A172 (cell line): ENCODE data around the gene ADGRV1. TPM values are rescaled to one million over a fixed set of nuclear protein-coding genes. Genes with fewer than 3 reads are reported as not detected.

ENCODE experiments used
- DNase-seq: peaks from one replicate; pipeline ENCODE4 v3.0.0-alpha.2; 2015; ENCODE audit warnings: low spot score
- total RNA-seq: library from RNA; depleted of rRNA; stranded (reverse); fragments of >200 nt; shearing (Covaris generic); gene quantifications from 2 replicates; pipeline ENCODE4 v1.2.3, GENCODE V29; 2014; rRNA removed

Gene ADGRV1
- total RNA-seq, 1 experiment from 2014 or later, result not detected

- DNase-seq, result peak; percentile 56
Measured at GRCh38 chr5:91206734-91207133, 648.1 kb downstream of the ADGRV1 start.

- no peak for DNase-seq
Measured at GRCh38 chr5:91207248-91207647, 648.7 kb downstream of the ADGRV1 start.

- DNase-seq, result no peak
Measured at GRCh38 chr5:91211997-91212713, 653.6 kb downstream of the ADGRV1 start.

GRCh38 chr5:91212714-91213092 lies 654.1 kb downstream of the ADGRV1 start:
- peak; percentile 80 for DNase-seq

Other genes starting within 250 kb of the ADGRV1 start
- gene CETN3, start 149.0 kb upstream of the ADGRV1 start, total RNA-seq, result 54.1 and 106 TPM in 2 replicates
- gene MBLAC2, start 84.0 kb upstream of the ADGRV1 start, total RNA-seq, result 4.7 and 6.0 TPM in 2 replicates
- gene POLR3G, start 83.9 kb upstream of the ADGRV1 start, total RNA-seq, result 5.5 and 6.1 TPM in 2 replicates
- 14.7 and 17.7 TPM in 2 replicates for gene LYSMD3, start 29.2 kb upstream of the ADGRV1 start, total RNA-seq